ENCODE data around the gene ENTPD1. TPM values are rescaled to one million over a fixed set of nuclear protein-coding genes. Genes with fewer than 3 reads are reported as not detected.
A peak's percentile ranks its signal among the peaks of the same experiment; 100 is the strongest.

The ENTPD1 gene
- polyA plus RNA-seq, 3 donors = 62.2 to 71.1 (median 70.4) TPM

DNA sequence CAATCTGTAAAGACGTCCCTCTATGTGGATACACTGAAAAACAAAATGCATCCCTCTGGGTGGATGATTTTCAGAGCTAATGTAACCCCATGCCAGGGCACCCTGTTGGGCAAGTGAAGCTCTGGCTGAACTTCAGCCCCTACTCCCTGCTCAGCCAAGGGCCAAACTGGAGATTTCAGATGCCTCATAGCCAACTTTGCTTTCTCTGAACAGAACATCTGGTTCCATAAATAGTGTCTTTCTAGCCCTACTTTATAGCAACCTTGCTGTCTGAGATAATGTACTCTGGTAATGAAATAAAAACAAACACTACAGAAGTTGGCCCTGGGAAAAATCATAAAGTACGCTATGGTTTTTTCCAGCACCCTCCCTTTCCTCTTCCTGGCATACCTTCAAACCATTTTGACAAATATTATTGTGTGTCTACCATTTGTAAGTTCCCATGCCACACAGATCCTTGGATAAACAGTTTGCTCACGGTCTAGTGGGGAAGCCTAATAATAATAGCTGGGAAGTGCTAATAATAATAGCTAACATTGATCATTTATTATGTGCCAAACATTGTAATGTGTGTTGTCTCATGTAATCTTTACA is 3.4 kb downstream of the ENTPD1 start:
- Mint-ChIP-seq H3K4me3 (peak overlapping the region in 1 of 2 donors; percentile 51), H3K9me3 (peaks cover 0 to 3% (median 2%) of the 10 kb centered on the region in 7 donors), H3K36me3 (peaks cover 19 to 22% of the 10 kb centered on the region in 2 donors), H3K27ac (peak overlapping the region; percentile 98 to 100 (median 99)), H3K27me3 (ENCODE audit: low read depth in 3 of 3) (peaks cover 0 to 2% (median 1%) of the 10 kb centered on the region in 3 donors), H3K4me1 (peaks cover 72% of the 10 kb centered on the region)
- H3K79me2 ChIP-seq (ENCODE audit: insufficient read depth, low read length) = peaks cover 68% of the 10 kb centered on the region
- H2AFZ ChIP-seq (ENCODE audit: insufficient read depth, low read depth, low read length, poor library complexity, severe bottlenecking) = no peak overlapping the region
- peak overlapping the region; percentile 39 for H3K4me2 ChIP-seq (replicated peaks; ENCODE audit: extremely low read depth, low read length, poor library complexity, severe bottlenecking)
- peak overlapping the region in 1 of 3 experiments; percentile 77 for H3K4me3 ChIP-seq (replicated peaks in 1 of 3; ENCODE audit: low read depth in 2 of 3, low read length in 3 of 3)
- H3K27me3 ChIP-seq (ENCODE audit: control insufficient read depth in 2 of 2, insufficient read depth in 2 of 2, low read length in 2 of 2) = no peaks in the 10 kb centered on the region
- H3K9me3 ChIP-seq (replicated peaks in 1 of 2; ENCODE audit: control insufficient read depth in 1 of 2, insufficient read depth in 1 of 2, low read length in 2 of 2) = no peaks in the 10 kb centered on the region
- peak overlapping the region; percentile 89 to 98 for H3K27ac ChIP-seq (ENCODE audit: low read depth in 1 of 2, low read length in 2 of 2)
- H4K20me1 ChIP-seq (ENCODE audit: insufficient read depth, low read length) = no peaks in the 10 kb centered on the region
- H3K4me1 ChIP-seq (ENCODE audit: control insufficient read depth in 1 of 2, insufficient read depth in 2 of 2, low read length in 2 of 2) = peaks cover 71 to 73% of the 10 kb centered on the region in 2 donors
- TF ChIP-seq CTCF (IDR thresholded peaks at IDR 0.05) = no peak
- no CpG with 5 or more reads among the region's 3 CpGs for WGBS (ENCODE audit: insufficient coverage)
- DNase-seq = no peak
- peaks cover 0 to 9% of the 10 kb centered on the region in 2 donors for H3K36me3 ChIP-seq (replicated peaks in 1 of 2; ENCODE audit: control insufficient read depth in 1 of 2, insufficient read depth in 2 of 2, low read length in 2 of 2)
- no peak overlapping the region for H3K9ac ChIP-seq (ENCODE audit: insufficient read depth, low read length, poor library complexity, severe bottlenecking)
- intact Hi-C loops (cut with micrococcal nuclease) = loop anchor here (5.0 to 10.0 kb wide), 3 partner anchors 33 to 75 kb away; no protein-coding TSS in a partner anchor

GRCh38 chr10:95761939-95762492 is 6.1 kb downstream of the ENTPD1 start:
- DNase-seq = peak in 1 of 3 donors; percentile 31
- Histone ChIP-seq H3K27ac (ENCODE audit: low read depth in 1 of 2, low read length in 2 of 2) (peak overlapping the region; percentile 25 to 68), H3K9me3 (replicated peaks in 1 of 2; ENCODE audit: control insufficient read depth in 1 of 2, insufficient read depth in 1 of 2, low read length in 2 of 2) (no peaks in the 10 kb centered on the region), H3K9ac (ENCODE audit: insufficient read depth, low read length, poor library complexity, severe bottlenecking) (no peak overlapping the region), H3K27me3 (ENCODE audit: control insufficient read depth in 2 of 2, insufficient read depth in 2 of 2, low read length in 2 of 2) (no peaks in the 10 kb centered on the region), H3K36me3 (replicated peaks in 1 of 2; ENCODE audit: control insufficient read depth in 1 of 2, insufficient read depth in 2 of 2, low read length in 2 of 2) (peaks cover 0 to 20% of the 10 kb centered on the region in 2 donors), H3K4me3 (replicated peaks in 1 of 3; ENCODE audit: low read depth in 2 of 3, low read length in 3 of 3) (peak overlapping the region in 1 of 3 experiments; percentile 16), H4K20me1 (ENCODE audit: insufficient read depth, low read length) (no peaks in the 10 kb centered on the region), H3K4me1 (ENCODE audit: control insufficient read depth in 1 of 2, insufficient read depth in 2 of 2, low read length in 2 of 2) (peaks cover 59 to 64% of the 10 kb centered on the region in 2 donors), H3K79me2 (ENCODE audit: insufficient read depth, low read length) (peaks cover 92% of the 10 kb centered on the region), H3K4me2 (replicated peaks; ENCODE audit: extremely low read depth, low read length, poor library complexity, severe bottlenecking) (peak overlapping the region; percentile 41), H2AFZ (ENCODE audit: insufficient read depth, low read depth, low read length, poor library complexity, severe bottlenecking) (no peak overlapping the region)
- Mint-ChIP-seq H3K27me3 (ENCODE audit: low read depth in 3 of 3) (peaks cover 0 to 1% (median 0%) of the 10 kb centered on the region in 3 donors), H3K4me3 (peak overlapping the region in 1 of 2 donors; percentile 52), H3K27ac (peak overlapping the region; percentile 59 to 91 (median 88)), H3K9me3 (peaks cover 2 to 11% (median 6%) of the 10 kb centered on the region in 7 donors), H3K36me3 (peaks cover 32 to 35% of the 10 kb centered on the region in 2 donors), H3K4me1 (peaks cover 56% of the 10 kb centered on the region)
- 70% methylated on average over 1 of the region's 3 CpGs for WGBS (ENCODE audit: insufficient coverage)
- intact Hi-C loops (cut with micrococcal nuclease) = no loop called here
- no peak for TF ChIP-seq CTCF (IDR thresholded peaks at IDR 0.05)

Measured in CD14-positive monocyte (primary cell).